HG03025 (cell line): ENCODE measurements around the gene HMGCR.
A peak's percentile ranks its signal among the peaks of the same experiment; 100 is the strongest.

ENCODE experiments used
- ATAC-seq: cut with Tn5 transposase; IDR thresholded peaks from one replicate; pipeline ENCODE4 v1.9.1; 2021; ENCODE audit warnings: mild to moderate bottlenecking, moderate library complexity; ENCODE audit not compliant: unreplicated experiment, low FRiP score

Gene HMGCR

DNA sequence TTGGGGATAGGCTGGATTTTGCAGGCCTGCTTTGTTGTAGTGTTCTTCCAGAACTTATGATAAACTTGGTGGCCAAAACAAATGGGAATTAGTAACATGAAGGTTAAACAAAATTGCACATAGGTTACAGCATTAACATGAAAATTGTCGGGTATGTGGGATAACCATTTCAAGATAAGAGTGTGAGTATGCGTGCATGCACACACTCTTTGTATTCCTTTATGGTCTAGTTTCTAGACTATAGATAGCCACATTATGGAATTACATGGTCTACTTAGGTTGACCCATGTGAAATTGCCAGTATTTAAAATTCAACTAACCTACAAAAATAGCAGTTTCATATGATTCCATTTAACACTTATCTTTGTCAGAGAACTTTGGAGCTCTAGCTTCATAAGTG is 1.4 kb downstream of the HMGCR start:
- ATAC-seq: no peak

DNA sequence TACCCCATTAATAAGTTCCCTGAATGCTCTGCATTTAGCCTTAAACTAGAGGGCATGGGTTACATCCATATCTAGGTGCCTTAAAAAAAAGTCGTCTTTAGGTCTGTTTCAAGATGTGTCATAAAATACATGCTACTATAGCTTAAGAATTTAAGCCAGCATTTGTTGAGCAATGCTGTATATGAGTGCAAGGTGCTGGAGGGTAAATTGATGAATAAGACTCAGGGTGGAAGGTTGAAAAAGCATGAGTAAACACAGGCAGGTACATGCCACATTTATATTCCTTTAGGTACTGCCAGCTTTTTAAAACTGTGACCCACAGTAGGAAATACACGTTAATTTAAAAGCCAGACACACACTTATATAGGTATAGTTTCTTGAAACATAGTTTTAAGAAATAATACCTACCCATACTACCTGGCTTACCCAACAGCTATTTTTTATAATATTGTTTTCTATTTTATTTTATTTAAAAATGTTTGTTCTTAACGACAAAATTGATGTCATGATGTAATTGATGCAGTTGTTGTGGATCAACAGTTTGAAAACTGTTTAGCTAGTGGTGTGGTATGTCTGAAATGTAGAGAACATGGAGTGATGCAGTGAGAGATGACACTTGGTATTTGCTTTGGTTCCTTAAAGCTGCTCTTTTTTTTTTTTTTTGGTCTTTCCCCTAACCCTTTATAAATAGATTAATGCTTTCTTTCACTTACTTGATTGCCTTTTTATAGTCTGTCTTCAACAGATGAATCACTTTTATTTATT is 3.9 kb downstream of the HMGCR start:
- no peak for ATAC-seq

- ATAC-seq: no peak
Measured at GRCh38 chr5:75341934-75342333, 4.9 kb downstream of the HMGCR start.

GRCh38 chr5:75342836-75343235 is 5.8 kb downstream of the HMGCR start:
- no peak for ATAC-seq

DNA sequence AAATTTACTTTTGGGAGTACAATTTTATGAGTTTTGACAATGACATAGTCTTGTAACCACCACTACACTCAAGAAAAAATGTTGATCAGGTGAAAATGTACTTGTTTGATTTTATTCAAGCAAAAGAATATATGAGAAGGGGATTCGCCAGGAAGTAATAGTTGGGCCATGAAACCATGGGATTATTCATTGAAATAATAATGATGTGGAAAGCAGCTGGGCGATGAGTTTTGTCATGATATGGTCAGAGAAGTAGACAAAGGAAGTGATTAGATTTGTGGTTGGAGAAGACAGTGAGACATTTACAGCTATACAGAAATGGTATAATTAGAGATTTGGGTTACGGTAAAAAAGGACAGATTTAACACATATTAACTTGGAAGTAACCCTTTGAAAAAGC is 11.2 kb downstream of the HMGCR start:
- no peak for ATAC-seq

GRCh38 chr5:75349663-75350062 is 12.6 kb downstream of the HMGCR start:
- no peak for ATAC-seq

GRCh38 chr5:75351139-75351926 is 14.3 kb downstream of the HMGCR start:
- no peak for ATAC-seq

- no peak for ATAC-seq
Measured at GRCh38 chr5:75355236-75355635, 18.2 kb downstream of the HMGCR start.

DNA sequence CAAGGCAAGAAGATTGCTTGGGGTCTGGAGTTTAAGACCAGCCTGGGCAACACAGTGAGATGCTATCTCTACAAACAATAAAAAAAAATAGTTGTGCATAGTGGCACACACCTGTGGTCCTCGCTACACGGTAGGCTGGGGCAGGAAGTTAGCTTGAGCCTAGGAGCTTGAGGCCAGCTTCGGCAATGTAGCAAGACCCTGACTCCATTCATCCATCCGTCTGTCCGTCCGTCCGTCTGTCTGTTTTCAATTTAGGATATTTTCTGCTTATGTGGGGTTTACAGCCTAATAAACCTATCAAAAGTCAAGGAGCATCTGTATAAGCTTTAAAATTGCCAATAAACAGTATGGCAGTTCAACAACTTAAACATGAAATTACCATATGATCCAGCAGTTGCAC is 19.7 kb downstream of the HMGCR start:
- no peak for ATAC-seq

DNA sequence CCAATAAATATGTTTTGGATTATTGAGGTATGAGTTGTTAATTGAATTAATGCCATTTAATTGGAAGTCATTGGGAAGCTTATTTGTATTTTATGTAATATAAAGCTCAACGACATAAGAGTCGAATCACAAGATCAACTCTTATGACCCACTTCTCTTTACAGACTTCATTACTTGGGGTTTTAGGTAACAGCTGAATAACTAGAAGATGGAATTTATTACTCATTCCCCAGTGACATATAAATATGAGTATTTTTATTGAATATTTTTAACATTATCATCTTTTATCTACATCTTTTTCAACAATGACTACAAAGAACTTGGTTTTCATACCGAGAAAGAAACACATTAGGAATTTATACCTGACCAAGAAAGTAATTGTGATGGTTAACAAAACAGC is 21.1 kb downstream of the HMGCR start:
- ATAC-seq: no peak

GRCh38 chr5:75361310-75361709 is 24.3 kb downstream of the HMGCR start:
- no peak for ATAC-seq

DNA sequence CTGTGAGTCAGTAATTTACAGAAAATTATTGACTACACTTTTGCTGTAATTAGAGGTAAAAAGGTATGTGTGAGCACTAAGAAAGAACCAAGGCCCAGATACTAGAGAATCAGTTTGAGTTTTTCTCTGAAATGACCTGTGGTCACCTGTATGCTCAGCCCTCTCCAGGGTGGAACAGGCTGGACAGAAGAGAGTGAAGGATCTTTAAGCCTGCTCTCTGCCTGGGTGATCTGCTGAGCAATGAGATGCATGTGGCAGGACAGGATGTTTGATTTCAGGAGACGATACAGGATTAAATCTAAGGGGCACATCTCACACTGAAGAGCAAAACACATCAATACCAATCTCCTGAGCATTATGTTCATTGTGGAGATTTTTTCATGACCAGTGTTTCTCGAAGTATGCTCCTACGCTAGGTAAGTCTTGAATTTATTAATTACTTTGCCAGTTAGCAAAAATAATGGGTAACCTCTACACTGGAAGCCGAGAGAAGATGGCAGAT is 25.5 kb downstream of the HMGCR start:
- ATAC-seq: no peak

DNA sequence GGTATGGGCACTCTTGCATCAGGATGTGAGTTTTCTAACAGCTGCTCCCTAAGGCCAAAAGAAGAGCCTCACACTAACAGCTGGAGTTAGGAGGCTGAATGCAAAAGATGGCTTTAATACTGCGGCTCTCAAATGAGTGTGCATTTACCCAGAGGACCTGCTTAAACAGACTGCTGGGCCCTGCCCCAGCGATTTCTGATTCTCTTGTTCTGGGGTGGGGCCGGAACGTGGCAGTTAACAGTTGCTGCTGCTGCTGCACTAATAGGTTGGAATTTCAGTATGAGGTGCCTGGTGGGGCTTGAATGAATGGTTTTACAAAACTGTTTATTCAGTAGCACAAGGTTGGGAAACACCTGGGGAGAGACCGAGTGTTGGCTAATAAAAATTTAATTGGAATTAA is 26.1 kb downstream of the HMGCR start:
- ATAC-seq: no peak

- ATAC-seq: no peak
Measured at GRCh38 chr5:75363726-75364495, 26.9 kb downstream of the HMGCR start.

GRCh38 chr5:75364571-75365280 is 27.7 kb downstream of the HMGCR start:
- no peak for ATAC-seq

GRCh38 chr5:75365740-75366139 is 28.7 kb downstream of the HMGCR start:
- ATAC-seq: no peak

DNA sequence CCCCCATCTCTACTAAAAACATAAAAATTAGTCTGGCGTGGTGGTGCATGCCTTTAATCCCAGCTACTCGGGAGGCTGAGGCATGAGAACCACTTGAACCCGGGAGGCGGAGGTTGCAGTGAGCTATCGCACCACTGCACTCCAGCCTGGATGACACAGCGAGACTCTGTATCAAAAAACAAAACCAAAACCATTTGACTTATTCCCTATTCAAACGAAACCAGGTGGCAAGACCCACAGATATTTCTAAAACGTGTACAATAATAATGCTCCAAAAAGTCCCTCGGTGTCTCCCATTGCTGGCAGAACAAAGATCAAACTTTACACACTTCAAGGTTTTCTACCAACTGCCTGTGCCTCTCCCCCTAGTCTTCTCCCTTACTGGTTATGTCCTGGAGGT is 29.8 kb downstream of the HMGCR start:
- ATAC-seq: peak; percentile 69

- no peak for ATAC-seq
Measured at GRCh38 chr5:75367401-75367800, 30.4 kb downstream of the HMGCR start.

DNA sequence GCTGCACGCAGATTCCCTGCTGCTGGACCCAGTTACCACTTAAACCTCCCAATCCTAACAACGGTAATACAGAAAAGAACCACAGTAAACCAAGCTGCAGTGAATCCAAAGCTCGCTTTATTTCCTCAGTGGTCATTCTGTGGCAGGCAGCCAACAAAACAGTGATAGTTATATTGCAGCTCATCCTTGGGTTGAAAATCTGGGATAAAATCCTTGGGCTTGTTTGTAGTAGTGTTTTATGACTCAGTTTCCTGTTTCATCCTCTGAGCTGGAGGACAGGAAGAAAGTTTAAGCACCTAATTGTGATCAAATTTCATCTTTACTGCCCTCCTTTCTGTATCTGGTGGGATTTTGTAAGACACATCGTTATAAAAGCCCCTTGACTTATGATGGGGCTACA is 31.4 kb downstream of the HMGCR start:
- ATAC-seq: no peak

DNA sequence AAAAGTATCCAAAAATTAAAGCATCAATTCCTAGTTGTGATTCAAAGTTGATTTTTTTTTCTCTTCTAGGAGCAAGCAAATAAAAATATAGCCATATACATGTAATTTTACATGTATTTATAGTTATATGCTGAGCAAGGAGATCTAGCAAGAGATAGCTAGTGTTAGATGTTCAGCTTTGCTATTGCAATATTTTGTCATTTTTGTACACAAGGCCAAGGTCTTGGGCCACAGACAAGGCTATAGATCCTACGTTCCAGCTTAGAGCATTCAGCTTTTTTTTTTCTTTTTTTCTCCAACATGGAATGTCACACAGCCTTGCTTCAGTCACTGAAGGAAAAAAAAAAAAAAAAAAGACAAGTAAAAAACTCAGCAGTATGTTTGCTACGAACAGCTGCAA is 36.8 kb downstream of the HMGCR start:
- ATAC-seq: no peak
